SK-N-SH treated with all-trans-retinoic acid at 6 μM for 48 hours (cell line): ENCODE measurements around the gene BLVRB.

Experiments used
- ATAC-seq: fragments of 200-7000 bp; cut with Tn5 transposase; 3 replicates; pipeline ENCODE4 v1.9.1; 2020; ENCODE audit warnings: mild to moderate bottlenecking, moderate library complexity
- ARNTL ChIP-seq: fragments of 450-650 bp; formaldehyde crosslinking; IDR thresholded peaks from 2 replicates; pipeline ENCODE4 v1.5.0; 2020; ENCODE audit warnings: low read depth, mild to moderate bottlenecking, moderate library complexity, borderline replicate concordance
- CSDC2 ChIP-seq: fragments of 250-450 bp; sonication (Bioruptor Pico); IDR thresholded peaks from 2 replicates; pipeline ENCODE4 v1.5.0; 2020; ENCODE audit warnings: mild to moderate bottlenecking, moderate library complexity
- ESRRG ChIP-seq: fragments of 250-450 bp; sonication (Bioruptor Pico); IDR thresholded peaks from 2 replicates; pipeline ENCODE4 v1.6.1; 2021; ENCODE audit warnings: mild to moderate bottlenecking
- GLIS3 ChIP-seq: fragments of 250-450 bp; sonication (Bioruptor Pico); IDR thresholded peaks from 2 replicates; pipeline ENCODE4 v1.5.0; 2020; ENCODE audit warnings: mild to moderate bottlenecking, moderate library complexity
- ISL1 ChIP-seq: fragments of 250-450 bp; sonication (Bioruptor Pico); IDR thresholded peaks from 2 replicates; pipeline ENCODE4 v2.1.2; 2022; ENCODE audit warnings: mild to moderate bottlenecking, moderate library complexity
- OSR1 ChIP-seq: fragments of 250-450 bp; sonication (Bioruptor Pico); IDR thresholded peaks from 2 replicates; pipeline ENCODE4 v1.8.0; 2022; ENCODE audit warnings: moderate library complexity, mild to moderate bottlenecking, inconsistent platforms
- PPARA ChIP-seq: fragments of 250-450 bp; sonication (Bioruptor Pico); IDR thresholded peaks from 2 replicates; pipeline ENCODE4 v1.5.0; 2020; ENCODE audit warnings: mild to moderate bottlenecking, borderline replicate concordance
- RARB ChIP-seq: fragments of 250-450 bp; sonication (Bioruptor Pico); IDR thresholded peaks from 2 replicates; pipeline ENCODE4 v1.8.0; 2021; ENCODE audit warnings: mild to moderate bottlenecking, moderate library complexity
- SNAI2 ChIP-seq: fragments of 250-450 bp; sonication (Bioruptor Pico); IDR thresholded peaks from 2 replicates; pipeline ENCODE4 v1.5.0; 2020; ENCODE audit warnings: mild to moderate bottlenecking, moderate library complexity
- TCF4 ChIP-seq: fragments of 250-450 bp; sonication (Bioruptor Pico); IDR thresholded peaks from 2 replicates; pipeline ENCODE4 v1.8.0; 2021; ENCODE audit warnings: mild to moderate bottlenecking, moderate library complexity, borderline replicate concordance
- TOX ChIP-seq: fragments of 250-450 bp; sonication (Bioruptor Pico); IDR thresholded peaks from 2 replicates; pipeline ENCODE4 v1.8.0; 2021; ENCODE audit warnings: mild to moderate bottlenecking, moderate library complexity, borderline replicate concordance
- ZC3H10 ChIP-seq: fragments of 250-450 bp; sonication (Bioruptor Pico); IDR thresholded peaks from 2 replicates; pipeline ENCODE4 v1.5.1; 2021; ENCODE audit warnings: mild to moderate bottlenecking, moderate library complexity
- ZFP3 ChIP-seq: fragments of 250-450 bp; sonication (Bioruptor Pico); IDR thresholded peaks from 2 replicates; pipeline ENCODE4 v1.5.0; 2020; ENCODE audit warnings: mild to moderate bottlenecking, moderate library complexity
- ZFP30 ChIP-seq: fragments of 450-650 bp; formaldehyde crosslinking; IDR thresholded peaks from 2 replicates; pipeline ENCODE4 v1.5.0; 2022; ENCODE audit warnings: mild to moderate bottlenecking, moderate library complexity
- ZNF565 ChIP-seq: fragments of 450-650 bp; formaldehyde crosslinking; conservative IDR thresholded peaks from 2 replicates; pipeline ENCODE4 v1.5.0; 2020; ENCODE audit warnings: low read depth, mild to moderate bottlenecking, moderate library complexity
- ZNF8 ChIP-seq: fragments of 450-650 bp; formaldehyde crosslinking; IDR thresholded peaks from 2 replicates; pipeline ENCODE4 v1.5.0; 2020; ENCODE audit warnings: mild to moderate bottlenecking, moderate library complexity
- TF ChIP-seq, protein P1 (sequence below): fragments of 250-450 bp; sonication (Bioruptor Pico); IDR thresholded peaks from 2 replicates; pipeline ENCODE4 v1.8.0; 2020; ENCODE audit warnings: mild to moderate bottlenecking, moderate library complexity, borderline replicate concordance
- TF ChIP-seq, protein P2 (sequence below): fragments of 250-450 bp; sonication (Bioruptor Pico); IDR thresholded peaks from 2 replicates; pipeline ENCODE4 v1.5.1; 2021; ENCODE audit warnings: mild to moderate bottlenecking, moderate library complexity
- TF ChIP-seq, protein P3 (sequence below): fragments of 250-450 bp; sonication (Bioruptor Pico); IDR thresholded peaks from 2 replicates; pipeline ENCODE4 v1.8.0; 2021; ENCODE audit warnings: low read depth, mild to moderate bottlenecking, moderate library complexity, borderline replicate concordance
- TF ChIP-seq, protein P4 (sequence below): fragments of 250-450 bp; sonication (Bioruptor Pico); IDR thresholded peaks from 2 replicates; pipeline ENCODE4 v1.5.1; 2020; ENCODE audit warnings: low read depth, mild to moderate bottlenecking, moderate library complexity
- TF ChIP-seq, protein P5 (sequence below): fragments of 250-450 bp; sonication (Bioruptor Pico); IDR thresholded peaks from 2 replicates; pipeline ENCODE4 v1.5.0; 2020; ENCODE audit warnings: mild to moderate bottlenecking, moderate library complexity

Gene BLVRB

DNA sequence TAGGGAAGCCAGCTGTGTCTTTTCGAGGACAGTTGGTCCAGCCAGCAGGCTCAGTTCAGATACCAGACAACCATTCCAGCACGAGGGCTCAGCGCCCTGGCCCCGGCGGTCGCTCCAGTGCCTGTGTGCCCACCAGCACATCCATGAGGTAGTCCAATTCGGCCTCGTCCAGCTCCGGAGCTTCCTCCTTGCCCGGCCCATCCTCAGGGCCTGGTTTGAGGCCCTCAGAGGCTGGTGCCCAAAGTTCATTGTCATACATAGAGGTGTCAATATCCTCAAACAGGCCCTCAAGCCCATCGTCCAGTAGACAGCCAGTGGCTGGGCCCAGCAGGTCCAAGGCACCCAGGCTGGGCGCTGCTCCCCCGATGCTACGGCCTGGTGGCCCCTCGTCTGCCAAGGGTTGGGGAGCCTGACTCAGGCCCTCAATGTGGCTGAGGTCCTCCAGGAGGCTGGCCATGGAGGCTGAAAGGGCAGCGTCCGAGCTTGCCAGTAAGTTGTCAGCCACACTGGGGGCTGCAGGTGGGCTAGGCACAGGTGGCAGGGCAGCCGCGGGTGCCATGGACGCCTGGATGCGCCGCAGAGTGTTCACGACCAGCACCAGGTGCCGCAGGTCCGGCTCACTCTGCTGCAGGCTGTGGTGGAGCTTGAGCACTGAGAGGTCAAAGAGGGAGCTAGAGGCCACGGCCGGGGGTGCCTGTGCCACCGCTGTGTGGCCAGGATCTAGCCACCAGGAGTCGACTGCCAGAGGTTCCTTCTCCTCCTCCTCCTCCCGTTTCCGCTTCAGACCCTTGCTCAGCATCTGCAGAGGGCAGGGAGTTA is 42.6 kb downstream of the BLVRB start:
- ATAC-seq, result no peak

DNA sequence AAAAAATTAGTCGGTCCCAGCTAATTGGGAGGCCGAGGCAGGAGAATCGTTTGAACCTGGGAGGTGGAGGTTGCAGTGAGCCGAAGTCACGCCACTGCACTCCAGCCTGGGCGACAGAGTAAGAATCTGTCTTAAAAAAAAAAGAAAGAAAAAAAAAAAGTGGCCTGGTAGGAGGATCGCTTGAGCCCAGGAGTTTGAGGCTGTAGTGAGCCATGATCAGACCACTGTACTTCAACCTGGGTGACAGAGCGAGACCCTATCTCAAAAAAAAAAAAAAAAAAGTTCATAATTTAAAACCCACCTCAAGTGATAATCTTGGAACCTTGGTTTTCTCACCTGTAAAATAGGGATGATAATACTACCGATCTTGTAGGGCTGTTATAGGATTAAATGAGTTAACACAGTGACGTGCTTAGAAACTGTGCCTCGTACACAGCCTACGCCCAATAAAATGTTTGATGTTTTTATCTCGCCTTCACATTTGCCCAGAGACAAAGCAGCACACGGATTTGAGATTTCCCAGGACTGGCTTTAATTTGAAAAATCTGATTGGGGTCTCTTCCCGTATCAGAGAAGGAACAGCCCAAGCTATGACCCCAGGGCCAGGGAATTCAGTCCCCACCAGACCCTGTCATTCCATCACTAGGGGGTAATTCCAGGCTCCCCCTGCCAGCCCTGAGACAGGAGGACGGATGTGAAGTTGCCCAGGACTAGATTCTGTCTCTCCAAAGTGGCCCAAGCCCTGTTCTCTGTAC is 43.4 kb downstream of the BLVRB start:
- ATAC-seq, result no peak
- TF ChIP-seq, protein P1, sequence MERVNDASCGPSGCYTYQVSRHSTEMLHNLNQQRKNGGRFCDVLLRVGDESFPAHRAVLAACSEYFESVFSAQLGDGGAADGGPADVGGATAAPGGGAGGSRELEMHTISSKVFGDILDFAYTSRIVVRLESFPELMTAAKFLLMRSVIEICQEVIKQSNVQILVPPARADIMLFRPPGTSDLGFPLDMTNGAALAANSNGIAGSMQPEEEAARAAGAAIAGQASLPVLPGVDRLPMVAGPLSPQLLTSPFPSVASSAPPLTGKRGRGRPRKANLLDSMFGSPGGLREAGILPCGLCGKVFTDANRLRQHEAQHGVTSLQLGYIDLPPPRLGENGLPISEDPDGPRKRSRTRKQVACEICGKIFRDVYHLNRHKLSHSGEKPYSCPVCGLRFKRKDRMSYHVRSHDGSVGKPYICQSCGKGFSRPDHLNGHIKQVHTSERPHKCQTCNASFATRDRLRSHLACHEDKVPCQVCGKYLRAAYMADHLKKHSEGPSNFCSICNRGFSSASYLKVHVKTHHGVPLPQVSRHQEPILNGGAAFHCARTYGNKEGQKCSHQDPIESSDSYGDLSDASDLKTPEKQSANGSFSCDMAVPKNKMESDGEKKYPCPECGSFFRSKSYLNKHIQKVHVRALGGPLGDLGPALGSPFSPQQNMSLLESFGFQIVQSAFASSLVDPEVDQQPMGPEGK, result no peak

More for the DNA sequence above, 42.6 kb downstream of the BLVRB start:
- no peak for TF ChIP-seq ESRRG (CRISPR knock-in tag)
- no peak for TF ChIP-seq ZNF8 (CRISPR knock-in tag)
- no peak for TF ChIP-seq PPARA (CRISPR knock-in tag)
- TF ChIP-seq, protein P1, result no peak
- no peak for TF ChIP-seq GLIS3 (CRISPR knock-in tag)

DNA sequence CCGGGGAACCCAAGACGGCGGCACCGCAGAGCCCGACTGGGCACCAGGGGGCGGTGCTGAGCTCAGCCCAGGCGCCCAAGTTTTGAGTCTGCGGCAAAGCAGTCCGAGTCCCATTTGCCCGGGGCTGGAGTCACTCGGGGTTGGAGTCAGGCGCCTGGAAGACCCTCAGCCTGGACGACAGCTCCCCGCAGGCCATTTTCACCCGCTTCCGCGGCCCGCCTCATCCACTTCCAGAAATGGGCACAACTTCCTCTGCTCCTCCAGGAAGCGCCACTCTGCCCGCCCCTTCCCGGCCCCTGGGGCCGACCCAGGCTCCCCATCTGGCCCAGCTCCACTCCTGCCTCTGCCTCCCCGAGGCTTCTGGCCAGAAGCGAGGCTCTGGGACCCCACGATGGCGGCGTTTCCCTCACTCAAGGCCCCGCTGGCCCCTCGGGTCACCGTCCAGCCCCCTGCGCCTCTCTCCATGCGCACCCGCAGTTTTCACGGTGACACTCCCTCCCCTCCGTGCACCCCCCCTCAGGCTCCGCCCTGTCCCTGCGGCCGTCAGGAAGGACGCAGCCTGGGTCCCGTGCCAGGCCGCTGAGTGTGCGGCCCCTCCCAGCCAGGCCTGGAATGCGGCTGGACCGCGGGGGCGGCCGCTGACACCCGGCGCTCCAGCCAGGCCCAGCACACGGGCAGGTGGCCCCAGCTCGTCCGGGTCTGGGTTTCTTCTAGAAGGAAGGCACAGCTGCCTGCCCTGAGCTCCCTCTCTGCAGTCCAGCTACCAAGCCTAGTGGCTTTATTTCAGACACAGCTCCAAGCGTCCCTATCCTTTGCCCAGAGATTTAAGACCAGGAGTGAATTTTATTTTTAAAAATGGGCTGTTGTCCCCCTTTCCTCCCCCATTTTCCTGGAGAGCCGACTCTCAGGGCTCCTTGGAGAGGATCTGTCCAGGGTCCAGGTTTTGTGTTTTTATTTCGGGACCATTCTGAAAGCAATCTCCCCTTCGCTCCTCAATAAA is 44.5 kb downstream of the BLVRB start:
- ATAC-seq, result peak; percentile 74
- TF ChIP-seq ZNF565 (CRISPR knock-in tag), result no peak
- no peak for TF ChIP-seq TOX (CRISPR knock-in tag)
- no peak for TF ChIP-seq ESRRG (CRISPR knock-in tag)
- no peak for TF ChIP-seq RARB
- TF ChIP-seq TCF4 (CRISPR knock-in tag), result peak; percentile 46
- no peak for TF ChIP-seq ARNTL
- peak; percentile 20; the same call in 1 of the 2 replicates for TF ChIP-seq ISL1 (CRISPR knock-in tag)
- TF ChIP-seq, protein P2, sequence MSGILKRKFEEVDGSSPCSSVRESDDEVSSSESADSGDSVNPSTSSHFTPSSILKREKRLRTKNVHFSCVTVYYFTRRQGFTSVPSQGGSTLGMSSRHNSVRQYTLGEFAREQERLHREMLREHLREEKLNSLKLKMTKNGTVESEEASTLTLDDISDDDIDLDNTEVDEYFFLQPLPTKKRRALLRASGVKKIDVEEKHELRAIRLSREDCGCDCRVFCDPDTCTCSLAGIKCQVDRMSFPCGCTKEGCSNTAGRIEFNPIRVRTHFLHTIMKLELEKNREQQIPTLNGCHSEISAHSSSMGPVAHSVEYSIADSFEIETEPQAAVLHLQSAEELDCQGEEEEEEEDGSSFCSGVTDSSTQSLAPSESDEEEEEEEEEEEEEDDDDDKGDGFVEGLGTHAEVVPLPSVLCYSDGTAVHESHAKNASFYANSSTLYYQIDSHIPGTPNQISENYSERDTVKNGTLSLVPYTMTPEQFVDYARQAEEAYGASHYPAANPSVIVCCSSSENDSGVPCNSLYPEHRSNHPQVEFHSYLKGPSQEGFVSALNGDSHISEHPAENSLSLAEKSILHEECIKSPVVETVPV, result no peak
- TF ChIP-seq, protein P3, sequence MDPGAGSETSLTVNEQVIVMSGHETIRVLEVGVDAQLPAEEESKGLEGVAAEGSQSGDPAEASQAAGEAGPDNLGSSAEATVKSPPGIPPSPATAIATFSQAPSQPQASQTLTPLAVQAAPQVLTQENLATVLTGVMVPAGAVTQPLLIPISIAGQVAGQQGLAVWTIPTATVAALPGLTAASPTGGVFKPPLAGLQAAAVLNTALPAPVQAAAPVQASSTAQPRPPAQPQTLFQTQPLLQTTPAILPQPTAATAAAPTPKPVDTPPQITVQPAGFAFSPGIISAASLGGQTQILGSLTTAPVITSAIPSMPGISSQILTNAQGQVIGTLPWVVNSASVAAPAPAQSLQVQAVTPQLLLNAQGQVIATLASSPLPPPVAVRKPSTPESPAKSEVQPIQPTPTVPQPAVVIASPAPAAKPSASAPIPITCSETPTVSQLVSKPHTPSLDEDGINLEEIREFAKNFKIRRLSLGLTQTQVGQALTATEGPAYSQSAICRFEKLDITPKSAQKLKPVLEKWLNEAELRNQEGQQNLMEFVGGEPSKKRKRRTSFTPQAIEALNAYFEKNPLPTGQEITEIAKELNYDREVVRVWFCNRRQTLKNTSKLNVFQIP, result no peak
- TF ChIP-seq OSR1, result no peak
- TF ChIP-seq, protein P4, sequence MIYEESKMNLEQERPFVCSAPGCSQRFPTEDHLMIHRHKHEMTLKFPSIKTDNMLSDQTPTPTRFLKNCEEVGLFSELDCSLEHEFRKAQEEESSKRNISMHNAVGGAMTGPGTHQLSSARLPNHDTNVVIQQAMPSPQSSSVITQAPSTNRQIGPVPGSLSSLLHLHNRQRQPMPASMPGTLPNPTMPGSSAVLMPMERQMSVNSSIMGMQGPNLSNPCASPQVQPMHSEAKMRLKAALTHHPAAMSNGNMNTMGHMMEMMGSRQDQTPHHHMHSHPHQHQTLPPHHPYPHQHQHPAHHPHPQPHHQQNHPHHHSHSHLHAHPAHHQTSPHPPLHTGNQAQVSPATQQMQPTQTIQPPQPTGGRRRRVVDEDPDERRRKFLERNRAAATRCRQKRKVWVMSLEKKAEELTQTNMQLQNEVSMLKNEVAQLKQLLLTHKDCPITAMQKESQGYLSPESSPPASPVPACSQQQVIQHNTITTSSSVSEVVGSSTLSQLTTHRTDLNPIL (CRISPR knock-in tag), result no peak
- TF ChIP-seq SNAI2 (CRISPR knock-in tag), result peak; percentile 84; the same call in 1 of the 2 replicates
- TF ChIP-seq ZC3H10 (CRISPR knock-in tag), result no peak
- TF ChIP-seq, protein P5, sequence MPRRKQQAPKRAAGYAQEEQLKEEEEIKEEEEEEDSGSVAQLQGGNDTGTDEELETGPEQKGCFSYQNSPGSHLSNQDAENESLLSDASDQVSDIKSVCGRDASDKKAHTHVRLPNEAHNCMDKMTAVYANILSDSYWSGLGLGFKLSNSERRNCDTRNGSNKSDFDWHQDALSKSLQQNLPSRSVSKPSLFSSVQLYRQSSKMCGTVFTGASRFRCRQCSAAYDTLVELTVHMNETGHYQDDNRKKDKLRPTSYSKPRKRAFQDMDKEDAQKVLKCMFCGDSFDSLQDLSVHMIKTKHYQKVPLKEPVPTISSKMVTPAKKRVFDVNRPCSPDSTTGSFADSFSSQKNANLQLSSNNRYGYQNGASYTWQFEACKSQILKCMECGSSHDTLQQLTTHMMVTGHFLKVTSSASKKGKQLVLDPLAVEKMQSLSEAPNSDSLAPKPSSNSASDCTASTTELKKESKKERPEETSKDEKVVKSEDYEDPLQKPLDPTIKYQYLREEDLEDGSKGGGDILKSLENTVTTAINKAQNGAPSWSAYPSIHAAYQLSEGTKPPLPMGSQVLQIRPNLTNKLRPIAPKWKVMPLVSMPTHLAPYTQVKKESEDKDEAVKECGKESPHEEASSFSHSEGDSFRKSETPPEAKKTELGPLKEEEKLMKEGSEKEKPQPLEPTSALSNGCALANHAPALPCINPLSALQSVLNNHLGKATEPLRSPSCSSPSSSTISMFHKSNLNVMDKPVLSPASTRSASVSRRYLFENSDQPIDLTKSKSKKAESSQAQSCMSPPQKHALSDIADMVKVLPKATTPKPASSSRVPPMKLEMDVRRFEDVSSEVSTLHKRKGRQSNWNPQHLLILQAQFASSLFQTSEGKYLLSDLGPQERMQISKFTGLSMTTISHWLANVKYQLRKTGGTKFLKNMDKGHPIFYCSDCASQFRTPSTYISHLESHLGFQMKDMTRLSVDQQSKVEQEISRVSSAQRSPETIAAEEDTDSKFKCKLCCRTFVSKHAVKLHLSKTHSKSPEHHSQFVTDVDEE (CRISPR knock-in tag), result peak; percentile 86
- no peak for TF ChIP-seq ZNF8 (CRISPR knock-in tag)
- no peak for TF ChIP-seq CSDC2
- TF ChIP-seq, protein P1, result peak; percentile 92
- no peak for TF ChIP-seq ZFP3 (CRISPR knock-in tag)
- TF ChIP-seq ZFP30 (CRISPR knock-in tag), result no peak
- no peak for TF ChIP-seq PPARA (CRISPR knock-in tag)
